PFSK-1 (cell line): ENCODE data around the gene DPP6.

Source experiments
- POLR2AphosphoS5 ChIP-seq: IDR thresholded peaks from 2 replicates; pipeline ENCODE4 v1.6.1; 2012; ENCODE audit warnings: low read depth, mild to moderate bottlenecking, control low read depth, low read length, moderate library complexity
- REST ChIP-seq, 2 experiments: IDR thresholded peaks; 2 replicates each; pipeline versions ENCODE4 v1.6.1 to v1.8.0; 2011 to 2012; ENCODE audit warnings: low read depth in 2 of 2, low read length in 2 of 2, control low read depth in 1 of 2, inconsistent platforms in 1 of 2, mild to moderate bottlenecking in 1 of 2, moderate library complexity in 1 of 2; ENCODE audit not compliant: insufficient read depth in 1 of 2
- SIN3A ChIP-seq: IDR thresholded peaks from 2 replicates; pipeline ENCODE4 v1.6.1; 2012; ENCODE audit warnings: mild to moderate bottlenecking, low read length, moderate library complexity, borderline replicate concordance; ENCODE audit not compliant: insufficient read depth
- TAF1 ChIP-seq: IDR thresholded peaks from 2 replicates; pipeline ENCODE4 v1.6.1; 2012; ENCODE audit warnings: low read length, control low read depth, borderline replicate concordance; ENCODE audit not compliant: insufficient read depth

- no peak for TF ChIP-seq TAF1
- TF ChIP-seq SIN3A = no peak
- no peak for TF ChIP-seq POLR2AphosphoS5
- TF ChIP-seq REST (IDR thresholded peaks at IDR 0.05; ENCODE audit: insufficient read depth in 1 of 2, low read depth in 2 of 2, low read length in 2 of 2) = no peak
Measured at GRCh38 chr7:154781369-154782303, 729.4 kb downstream of the DPP6 start.
